Measurements from ENCODE around the gene CSAD.

Gene CSAD

DNA sequence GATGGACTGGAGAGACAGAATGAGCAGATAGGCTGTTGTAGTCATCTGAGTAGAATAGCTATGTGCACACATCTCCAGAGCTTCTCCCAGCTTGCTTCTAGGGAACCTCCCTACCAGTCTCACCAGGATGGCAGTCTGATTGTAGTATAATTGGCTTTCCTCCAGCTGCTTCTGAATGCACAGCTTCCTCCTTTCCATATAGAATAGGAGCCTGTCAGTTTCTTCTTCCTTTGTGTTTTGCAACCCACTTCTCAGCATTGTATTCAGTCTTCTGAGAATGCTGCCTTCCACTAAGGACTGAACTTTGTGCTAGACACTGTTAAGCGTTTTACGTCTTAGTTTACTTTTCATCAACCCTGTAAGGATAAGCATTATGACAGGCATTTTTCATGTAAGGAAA is 2.2 kb upstream of the CSAD start:
- no peak overlapping the region for H3K18ac ChIP-seq (ENCODE audit: low read length)
- no peak overlapping the region for H4K91ac ChIP-seq (ENCODE audit: low read depth, low read length)
- no peak overlapping the region for H4K8ac ChIP-seq (ENCODE audit: low read depth, low read length)
- no peak overlapping the region for H2BK120ac ChIP-seq (ENCODE audit: insufficient read depth, low read length, poor library complexity)
- H2BK12ac ChIP-seq (ENCODE audit: low read length) = no peak overlapping the region
- no peak overlapping the region for H3K4me2 ChIP-seq (ENCODE audit: low read length)
- H2BK5ac ChIP-seq (ENCODE audit: low read depth, low read length, poor library complexity) = no peak overlapping the region
- no peaks in the 10 kb centered on the region for H3K27me3 ChIP-seq (ENCODE audit: insufficient read depth, low read length)
- H4K12ac ChIP-seq (ENCODE audit: low read depth, low read length) = no peak overlapping the region
- H3K4ac ChIP-seq (ENCODE audit: low read depth, low read length) = no peak overlapping the region
- DNase-seq = no peak
- peaks cover 13 to 31% of the 10 kb centered on the region in 2 experiments for H3K4me1 ChIP-seq (ENCODE audit: control insufficient read depth in 1 of 2, insufficient read depth in 2 of 2, low read length in 2 of 2)
- H3K27ac ChIP-seq (ENCODE audit: low read depth, low read length) = no peak overlapping the region
- H3K4me3 ChIP-seq (ENCODE audit: low read depth, low read length) = no peak overlapping the region
- H3K79me2 ChIP-seq (ENCODE audit: control insufficient read depth, insufficient read depth, low read length, poor library complexity) = peaks cover 9% of the 10 kb centered on the region
- no CpG with 5 or more reads among the region's 2 CpGs for WGBS (ENCODE audit: extremely low coverage, insufficient coverage, insufficient read length)
- H3K79me1 ChIP-seq (ENCODE audit: low read length) = peaks cover 16% of the 10 kb centered on the region
- peaks cover 23 to 40% of the 10 kb centered on the region in 2 experiments for H3K36me3 ChIP-seq (ENCODE audit: control insufficient read depth in 1 of 2, insufficient read depth in 2 of 2, low read length in 2 of 2)
- H3K23ac ChIP-seq (ENCODE audit: low read length) = no peak overlapping the region
- H2AK5ac ChIP-seq (ENCODE audit: low read length) = no peak overlapping the region
- peaks cover 9% of the 10 kb centered on the region for H3K9me3 ChIP-seq (ENCODE audit: insufficient read depth, low read depth, low read length)
- no peak overlapping the region for H3K14ac ChIP-seq (ENCODE audit: low read length)
- no peak overlapping the region for H3K9ac ChIP-seq (ENCODE audit: low read length)
- no peak overlapping the region for H2AFZ ChIP-seq (ENCODE audit: insufficient read depth, low read length, poor library complexity)

DNA sequence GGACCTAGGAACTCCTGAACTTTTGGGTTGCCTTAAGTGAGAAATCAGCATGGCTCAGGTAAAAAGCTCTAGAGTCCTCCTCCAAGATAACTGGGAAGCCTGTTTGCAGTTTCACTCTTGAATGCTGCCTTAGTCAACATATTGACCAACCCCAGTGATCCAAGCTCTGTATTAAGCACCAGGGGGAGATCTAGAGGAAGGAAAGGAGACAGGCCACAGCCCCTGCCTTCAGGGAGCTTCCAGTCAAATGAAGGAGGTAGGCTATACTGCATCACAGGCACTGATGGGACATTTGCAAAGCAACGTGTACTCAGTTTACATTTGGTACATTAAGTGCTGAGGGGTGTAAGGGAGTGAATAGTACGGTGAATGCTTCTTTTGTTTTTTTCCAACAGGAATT is 1.2 kb upstream of the CSAD start:
- H3K23ac ChIP-seq (ENCODE audit: low read length) = no peak overlapping the region
- H4K91ac ChIP-seq (ENCODE audit: low read depth, low read length) = no peak overlapping the region
- no peak overlapping the region for H2BK120ac ChIP-seq (ENCODE audit: insufficient read depth, low read length, poor library complexity)
- peaks cover 9% of the 10 kb centered on the region for H3K9me3 ChIP-seq (ENCODE audit: insufficient read depth, low read depth, low read length)
- peak overlapping the region; percentile 59 for H2AFZ ChIP-seq (ENCODE audit: insufficient read depth, low read length, poor library complexity)
- no CpG with 5 or more reads among the region's 2 CpGs for WGBS (ENCODE audit: extremely low coverage, insufficient coverage, insufficient read length)
- no peak overlapping the region for H2BK5ac ChIP-seq (ENCODE audit: low read depth, low read length, poor library complexity)
- H3K4me3 ChIP-seq (ENCODE audit: low read depth, low read length) = no peak overlapping the region
- H2BK12ac ChIP-seq (ENCODE audit: low read length) = no peak overlapping the region
- peaks cover 9% of the 10 kb centered on the region for H3K79me2 ChIP-seq (ENCODE audit: control insufficient read depth, insufficient read depth, low read length, poor library complexity)
- no peak overlapping the region for H3K9ac ChIP-seq (ENCODE audit: low read length)
- peak overlapping the region; percentile 20 for H3K4ac ChIP-seq (ENCODE audit: low read depth, low read length)
- H4K12ac ChIP-seq (ENCODE audit: low read depth, low read length) = no peak overlapping the region
- no peak overlapping the region for H3K4me2 ChIP-seq (ENCODE audit: low read length)
- H3K27ac ChIP-seq (ENCODE audit: low read depth, low read length) = no peak overlapping the region
- DNase-seq = no peak
- peaks cover 10 to 23% of the 10 kb centered on the region in 2 experiments for H3K4me1 ChIP-seq (ENCODE audit: control insufficient read depth in 1 of 2, insufficient read depth in 2 of 2, low read length in 2 of 2)
- H3K18ac ChIP-seq (ENCODE audit: low read length) = peak overlapping the region; percentile 22
- H2AK5ac ChIP-seq (ENCODE audit: low read length) = no peak overlapping the region
- no peaks in the 10 kb centered on the region for H3K27me3 ChIP-seq (ENCODE audit: insufficient read depth, low read length)
- peaks cover 16% of the 10 kb centered on the region for H3K79me1 ChIP-seq (ENCODE audit: low read length)
- H3K14ac ChIP-seq (ENCODE audit: low read length) = no peak overlapping the region
- H4K8ac ChIP-seq (ENCODE audit: low read depth, low read length) = no peak overlapping the region
- peaks cover 17 to 31% of the 10 kb centered on the region in 2 experiments for H3K36me3 ChIP-seq (ENCODE audit: control insufficient read depth in 1 of 2, insufficient read depth in 2 of 2, low read length in 2 of 2)

- Histone ChIP-seq H4K91ac (ENCODE audit: low read depth, low read length) (peak overlapping the region; percentile 98), H3K27ac (ENCODE audit: low read depth, low read length) (peak overlapping the region; percentile 99), H2BK12ac (ENCODE audit: low read length) (no peak overlapping the region), H2BK5ac (ENCODE audit: low read depth, low read length, poor library complexity) (peak overlapping the region; percentile 96), H3K36me3 (ENCODE audit: control insufficient read depth in 1 of 2, insufficient read depth in 2 of 2, low read length in 2 of 2) (peaks cover 14 to 27% of the 10 kb centered on the region in 2 experiments), H2AFZ (ENCODE audit: insufficient read depth, low read length, poor library complexity) (peak overlapping the region; percentile 97), H4K8ac (ENCODE audit: low read depth, low read length) (peak overlapping the region; percentile 99), H3K23ac (ENCODE audit: low read length) (no peak overlapping the region), H3K79me1 (ENCODE audit: low read length) (peaks cover 13% of the 10 kb centered on the region), H3K9me3 (ENCODE audit: insufficient read depth, low read depth, low read length) (peaks cover 7% of the 10 kb centered on the region), H3K14ac (ENCODE audit: low read length) (peak overlapping the region; percentile 72), H3K4me3 (ENCODE audit: low read depth, low read length) (peak overlapping the region; percentile 98), H2AK5ac (ENCODE audit: low read length) (peak overlapping the region; percentile 43), H3K9ac (ENCODE audit: low read length) (peak overlapping the region; percentile 97), H3K4me2 (ENCODE audit: low read length) (peak overlapping the region; percentile 93), H2BK120ac (ENCODE audit: insufficient read depth, low read length, poor library complexity) (peak overlapping the region; percentile 39), H3K27me3 (ENCODE audit: insufficient read depth, low read length) (no peaks in the 10 kb centered on the region), H3K4me1 (ENCODE audit: control insufficient read depth in 1 of 2, insufficient read depth in 2 of 2, low read length in 2 of 2) (peaks cover 7 to 19% of the 10 kb centered on the region in 2 experiments), H4K12ac (ENCODE audit: low read depth, low read length) (peak overlapping the region; percentile 83), H3K4ac (ENCODE audit: low read depth, low read length) (peak overlapping the region; percentile 16), H3K18ac (ENCODE audit: low read length) (peak overlapping the region; percentile 64), H3K79me2 (ENCODE audit: control insufficient read depth, insufficient read depth, low read length, poor library complexity) (peaks cover 9% of the 10 kb centered on the region)
- peak; percentile 47 to 70 for DNase-seq
- no CpG with 5 or more reads among the region's 57 CpGs for WGBS (ENCODE audit: extremely low coverage, insufficient coverage, insufficient read length)
These were observed 363 bp upstream of the CSAD start for GRCh38 chr12:53180931-53181645.

DNA sequence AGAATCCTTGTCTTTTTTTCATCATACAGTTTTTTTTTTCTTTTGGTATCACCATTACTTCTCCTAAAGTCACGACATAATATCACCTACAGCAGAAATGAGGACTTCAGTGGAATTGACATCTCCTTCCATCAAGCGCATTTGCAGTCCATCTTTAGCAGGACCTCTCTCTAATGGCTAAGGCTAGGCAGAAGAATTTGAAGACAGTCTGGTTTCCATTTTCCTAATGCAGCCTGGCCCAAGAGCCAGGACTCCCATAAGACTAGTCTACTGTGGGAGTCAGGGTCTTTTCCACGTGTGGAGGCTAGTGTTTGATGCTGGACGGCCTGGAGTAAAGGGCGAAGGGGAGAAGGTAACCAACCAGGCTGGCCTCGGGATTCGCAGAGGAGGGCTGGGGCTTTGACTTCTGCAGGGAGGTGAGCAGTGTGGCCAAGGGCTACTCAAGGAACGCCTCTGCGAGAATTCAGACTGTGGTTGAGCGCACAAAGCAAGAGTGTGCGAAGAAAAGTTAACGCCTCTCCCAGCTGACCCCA is 972 bp downstream of the CSAD start:
- peaks cover 13% of the 10 kb centered on the region for H3K79me1 ChIP-seq (ENCODE audit: low read length)
- H3K4me1 ChIP-seq (ENCODE audit: control insufficient read depth in 1 of 2, insufficient read depth in 2 of 2, low read length in 2 of 2) = peaks cover 4 to 14% of the 10 kb centered on the region in 2 experiments
- peaks cover 9 to 20% of the 10 kb centered on the region in 2 experiments for H3K36me3 ChIP-seq (ENCODE audit: control insufficient read depth in 1 of 2, insufficient read depth in 2 of 2, low read length in 2 of 2)
- H3K23ac ChIP-seq (ENCODE audit: low read length) = peak overlapping the region; percentile 23
- peak overlapping the region; percentile 87 for H2BK120ac ChIP-seq (ENCODE audit: insufficient read depth, low read length, poor library complexity)
- peaks cover 5% of the 10 kb centered on the region for H3K9me3 ChIP-seq (ENCODE audit: insufficient read depth, low read depth, low read length)
- H3K4me3 ChIP-seq (ENCODE audit: low read depth, low read length) = peak overlapping the region; percentile 71
- H3K4me2 ChIP-seq (ENCODE audit: low read length) = peak overlapping the region; percentile 95
- peak overlapping the region; percentile 97 for H3K18ac ChIP-seq (ENCODE audit: low read length)
- H4K8ac ChIP-seq (ENCODE audit: low read depth, low read length) = peak overlapping the region; percentile 99
- peak overlapping the region; percentile 100 for H4K12ac ChIP-seq (ENCODE audit: low read depth, low read length)
- peak overlapping the region; percentile 15 for H2AK5ac ChIP-seq (ENCODE audit: low read length)
- H2BK12ac ChIP-seq (ENCODE audit: low read length) = peak overlapping the region; percentile 38
- no CpG with 5 or more reads among the region's 12 CpGs for WGBS (ENCODE audit: extremely low coverage, insufficient coverage, insufficient read length)
- DNase-seq = peak in 1 of 2 donors; percentile 36
- H3K79me2 ChIP-seq (ENCODE audit: control insufficient read depth, insufficient read depth, low read length, poor library complexity) = peaks cover 9% of the 10 kb centered on the region
- H3K14ac ChIP-seq (ENCODE audit: low read length) = peak overlapping the region; percentile 99
- no peaks in the 10 kb centered on the region for H3K27me3 ChIP-seq (ENCODE audit: insufficient read depth, low read length)
- peak overlapping the region; percentile 93 for H2BK5ac ChIP-seq (ENCODE audit: low read depth, low read length, poor library complexity)
- peak overlapping the region; percentile 89 for H3K9ac ChIP-seq (ENCODE audit: low read length)
- peak overlapping the region; percentile 97 for H2AFZ ChIP-seq (ENCODE audit: insufficient read depth, low read length, poor library complexity)
- H3K27ac ChIP-seq (ENCODE audit: low read depth, low read length) = peak overlapping the region; percentile 99
- peak overlapping the region; percentile 91 for H4K91ac ChIP-seq (ENCODE audit: low read depth, low read length)
- peak overlapping the region; percentile 97 for H3K4ac ChIP-seq (ENCODE audit: low read depth, low read length)
